D341Med (cell line): ENCODE data around the gene ARHGEF19.
"Not testable (repeated sequence)": the region's sequence is repeated elsewhere in the genome, so short reads cannot be mapped to it uniquely, and the experiment has no call there.

ENCODE experiments used
- DNase-seq: peaks from one replicate; pipeline ENCODE4 v3.0.0; 2012; ENCODE audit warnings: low spot score

The ARHGEF19 gene

GRCh38 chr1:16180291-16180824 lies 32.1 kb downstream of the ARHGEF19 start:
- no peak for DNase-seq

- DNase-seq, result no peak
Observed at GRCh38 chr1:16178596-16179497, 33.6 kb downstream of the ARHGEF19 start.

GRCh38 chr1:16177306-16177705 lies 35.1 kb downstream of the ARHGEF19 start:
- DNase-seq, result no peak

GRCh38 chr1:16176653-16177052 lies 35.8 kb downstream of the ARHGEF19 start:
- no peak for DNase-seq

- no peak for DNase-seq
Observed at GRCh38 chr1:16175610-16176553, 36.6 kb downstream of the ARHGEF19 start.

- DNase-seq, result no peak
Observed at GRCh38 chr1:16174886-16175598, 37.4 kb downstream of the ARHGEF19 start.

GRCh38 chr1:16174261-16174868 lies 38.1 kb downstream of the ARHGEF19 start:
- DNase-seq, result no peak

- DNase-seq, result no peak
Observed at GRCh38 chr1:16173447-16174260, 38.8 kb downstream of the ARHGEF19 start.

GRCh38 chr1:16172964-16173446 lies 39.4 kb downstream of the ARHGEF19 start:
- no peak for DNase-seq

GRCh38 chr1:16172218-16172830 lies 40.1 kb downstream of the ARHGEF19 start:
- no peak for DNase-seq

GRCh38 chr1:16171314-16172151 lies 40.9 kb downstream of the ARHGEF19 start:
- DNase-seq, result no peak

- no peak for DNase-seq
Observed at GRCh38 chr1:16170283-16170673, 42.2 kb downstream of the ARHGEF19 start.

- DNase-seq, result no peak
Observed at GRCh38 chr1:16168622-16169360, 43.7 kb downstream of the ARHGEF19 start.

- not testable (repeated sequence) for DNase-seq
Observed at GRCh38 chr1:16168144-16168495, 44.3 kb downstream of the ARHGEF19 start.

GRCh38 chr1:16167331-16168143 lies 44.9 kb downstream of the ARHGEF19 start:
- DNase-seq, result no peak

- DNase-seq, result no peak
Observed at GRCh38 chr1:16166117-16166516, 46.3 kb downstream of the ARHGEF19 start.

- DNase-seq, result no peak
Observed at GRCh38 chr1:16165548-16165947, 46.9 kb downstream of the ARHGEF19 start.

GRCh38 chr1:16165073-16165364 lies 47.4 kb downstream of the ARHGEF19 start:
- no peak for DNase-seq
